ENCODE data around the gene SNED1.

GRCh38 chr2:241039416-241039815 is 41.0 kb downstream of the SNED1 start:
- TF ChIP-seq SMC3 (IDR thresholded peaks at IDR 0.05): no peak
- TF ChIP-seq FOSL2 (IDR thresholded peaks at IDR 0.05): no peak
- no peak for TF ChIP-seq FOSL2 (CRISPR knock-in tag; IDR thresholded peaks at IDR 0.05)
- no peak for TF ChIP-seq POLR2A (IDR thresholded peaks at IDR 0.05; ENCODE audit: low read length)
- TF ChIP-seq, protein P1, sequence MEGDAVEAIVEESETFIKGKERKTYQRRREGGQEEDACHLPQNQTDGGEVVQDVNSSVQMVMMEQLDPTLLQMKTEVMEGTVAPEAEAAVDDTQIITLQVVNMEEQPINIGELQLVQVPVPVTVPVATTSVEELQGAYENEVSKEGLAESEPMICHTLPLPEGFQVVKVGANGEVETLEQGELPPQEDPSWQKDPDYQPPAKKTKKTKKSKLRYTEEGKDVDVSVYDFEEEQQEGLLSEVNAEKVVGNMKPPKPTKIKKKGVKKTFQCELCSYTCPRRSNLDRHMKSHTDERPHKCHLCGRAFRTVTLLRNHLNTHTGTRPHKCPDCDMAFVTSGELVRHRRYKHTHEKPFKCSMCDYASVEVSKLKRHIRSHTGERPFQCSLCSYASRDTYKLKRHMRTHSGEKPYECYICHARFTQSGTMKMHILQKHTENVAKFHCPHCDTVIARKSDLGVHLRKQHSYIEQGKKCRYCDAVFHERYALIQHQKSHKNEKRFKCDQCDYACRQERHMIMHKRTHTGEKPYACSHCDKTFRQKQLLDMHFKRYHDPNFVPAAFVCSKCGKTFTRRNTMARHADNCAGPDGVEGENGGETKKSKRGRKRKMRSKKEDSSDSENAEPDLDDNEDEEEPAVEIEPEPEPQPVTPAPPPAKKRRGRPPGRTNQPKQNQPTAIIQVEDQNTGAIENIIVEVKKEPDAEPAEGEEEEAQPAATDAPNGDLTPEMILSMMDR (IDR thresholded peaks at IDR 0.05): no peak
- no peak for TF ChIP-seq TP53 (CRISPR knock-in tag; IDR thresholded peaks at IDR 0.05)
